Hematopoietic multipotent progenitor cell treated with erythropoietin and hydrocortisone succinate and interleukin-3 and kit ligand, for 4 days (in vitro differentiated cells): Measurements from ENCODE around the gene DHCR24.
"Not testable (repeated sequence)": the region's sequence is repeated elsewhere in the genome, so short reads cannot be mapped to it uniquely, and the experiment has no call there.

ENCODE experiments used
- DNase-seq: peaks from one replicate; pipeline ENCODE4 v3.0.0-alpha.2; 2015

The DHCR24 gene, protein sequence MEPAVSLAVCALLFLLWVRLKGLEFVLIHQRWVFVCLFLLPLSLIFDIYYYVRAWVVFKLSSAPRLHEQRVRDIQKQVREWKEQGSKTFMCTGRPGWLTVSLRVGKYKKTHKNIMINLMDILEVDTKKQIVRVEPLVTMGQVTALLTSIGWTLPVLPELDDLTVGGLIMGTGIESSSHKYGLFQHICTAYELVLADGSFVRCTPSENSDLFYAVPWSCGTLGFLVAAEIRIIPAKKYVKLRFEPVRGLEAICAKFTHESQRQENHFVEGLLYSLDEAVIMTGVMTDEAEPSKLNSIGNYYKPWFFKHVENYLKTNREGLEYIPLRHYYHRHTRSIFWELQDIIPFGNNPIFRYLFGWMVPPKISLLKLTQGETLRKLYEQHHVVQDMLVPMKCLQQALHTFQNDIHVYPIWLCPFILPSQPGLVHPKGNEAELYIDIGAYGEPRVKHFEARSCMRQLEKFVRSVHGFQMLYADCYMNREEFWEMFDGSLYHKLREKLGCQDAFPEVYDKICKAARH

DNA sequence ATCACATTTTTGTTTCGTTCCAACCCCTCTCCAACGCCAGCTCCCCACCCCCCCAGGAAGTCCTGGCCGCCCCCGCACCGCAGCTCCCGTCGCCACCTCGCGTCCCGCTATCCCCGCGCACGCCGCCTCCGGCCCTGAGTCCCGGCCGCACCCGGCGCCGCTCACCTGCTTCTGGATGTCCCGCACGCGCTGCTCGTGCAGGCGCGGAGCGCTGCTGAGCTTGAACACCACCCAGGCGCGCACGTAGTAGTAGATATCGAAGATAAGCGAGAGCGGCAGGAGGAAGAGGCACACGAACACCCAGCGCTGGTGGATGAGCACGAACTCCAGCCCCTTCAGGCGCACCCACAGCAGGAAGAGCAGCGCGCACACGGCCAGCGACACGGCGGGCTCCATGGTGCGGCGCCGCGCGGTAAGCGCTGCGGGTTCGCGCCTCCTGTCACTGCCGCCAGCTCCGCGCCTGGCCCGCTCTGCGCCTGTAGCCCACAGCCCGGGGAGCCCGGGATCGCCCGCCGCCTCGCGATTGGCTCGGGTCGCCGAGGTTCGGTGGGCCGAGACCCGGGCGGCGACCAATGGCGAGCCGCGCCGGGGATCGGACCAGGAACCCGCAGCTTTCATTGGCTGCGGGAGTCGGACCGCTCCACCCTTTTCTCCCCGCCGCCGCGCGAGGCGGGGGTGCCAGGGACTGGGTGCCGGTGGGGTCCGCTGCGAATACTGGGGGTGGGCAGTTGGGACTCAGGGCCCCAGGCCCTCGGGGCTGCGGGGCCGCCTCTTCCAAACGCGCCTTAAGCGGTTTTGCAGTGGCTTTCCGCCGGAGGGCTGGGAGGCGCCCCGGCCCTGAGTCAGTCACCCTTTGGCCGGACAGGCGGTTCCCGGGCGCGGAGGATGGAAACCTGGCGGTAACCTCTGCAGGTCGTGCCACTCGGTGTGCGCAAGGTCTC is at the start of gene DHCR24:
Gene DHCR24 (minus strand): TSS at position 472 of the 941 bp plus-strand sequence. CDS start 76 bp downstream, at position 396.
- DNase-seq, result peak; percentile 95

DNA sequence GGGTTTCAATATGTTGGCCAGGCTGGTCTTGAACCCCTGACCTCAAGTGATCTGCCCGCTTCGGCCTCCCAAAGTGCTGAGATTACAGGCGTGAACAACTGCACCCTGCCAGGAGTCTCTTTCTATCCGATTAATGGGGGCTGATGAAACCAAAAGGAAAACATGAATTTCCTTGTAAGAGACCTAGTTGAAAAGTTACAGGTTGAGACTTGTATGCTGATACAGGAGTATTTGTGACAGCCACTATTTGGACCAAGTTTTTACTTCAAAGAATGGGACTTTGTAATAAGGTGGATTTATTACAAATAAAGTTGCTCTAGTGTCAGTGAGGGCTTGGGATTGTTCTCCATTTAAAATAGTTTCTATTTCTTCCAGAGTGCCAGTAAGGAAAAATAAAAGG is 49.8 kb upstream of the DHCR24 start:
- DNase-seq, result no peak

DNA sequence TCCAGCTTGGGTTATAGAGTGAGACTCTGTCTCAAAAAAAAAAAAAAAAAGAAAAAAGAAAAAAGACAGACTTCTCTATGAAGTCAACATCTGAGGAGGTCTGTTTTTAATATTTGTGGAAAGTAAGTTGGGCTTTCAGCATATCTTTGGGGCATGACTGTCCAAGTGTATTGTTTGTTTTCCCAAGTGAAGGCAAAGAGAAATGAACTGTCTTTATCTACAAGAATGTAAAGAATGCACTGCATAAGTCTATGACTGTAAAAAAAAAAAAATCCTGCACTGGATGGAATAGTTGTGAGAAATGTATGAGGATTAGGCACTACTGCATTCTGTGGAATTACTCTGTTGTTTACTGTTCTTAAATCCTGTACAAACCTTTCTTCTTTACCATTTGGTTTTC is 47.9 kb upstream of the DHCR24 start:
- DNase-seq, result no peak

DNA sequence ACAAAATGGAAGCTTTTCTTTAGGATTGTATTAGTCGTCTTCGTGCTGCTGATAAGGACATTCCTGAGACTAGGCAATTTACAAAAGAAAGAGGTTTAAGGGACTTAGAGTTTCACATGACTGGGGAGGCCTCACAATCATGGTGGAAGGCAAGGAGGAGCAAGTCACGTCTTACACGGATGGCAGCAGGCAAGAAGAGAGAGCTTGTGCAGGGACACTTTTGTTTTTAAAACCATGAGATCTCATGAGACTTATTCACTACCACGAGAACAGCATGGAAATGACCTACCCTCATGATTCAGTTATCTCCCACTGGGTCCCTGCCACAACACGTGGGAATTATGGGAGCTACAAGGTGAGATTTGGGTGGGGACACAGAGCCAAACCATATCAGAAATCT is 47.1 kb upstream of the DHCR24 start:
- DNase-seq, result not testable (repeated sequence)

DNA sequence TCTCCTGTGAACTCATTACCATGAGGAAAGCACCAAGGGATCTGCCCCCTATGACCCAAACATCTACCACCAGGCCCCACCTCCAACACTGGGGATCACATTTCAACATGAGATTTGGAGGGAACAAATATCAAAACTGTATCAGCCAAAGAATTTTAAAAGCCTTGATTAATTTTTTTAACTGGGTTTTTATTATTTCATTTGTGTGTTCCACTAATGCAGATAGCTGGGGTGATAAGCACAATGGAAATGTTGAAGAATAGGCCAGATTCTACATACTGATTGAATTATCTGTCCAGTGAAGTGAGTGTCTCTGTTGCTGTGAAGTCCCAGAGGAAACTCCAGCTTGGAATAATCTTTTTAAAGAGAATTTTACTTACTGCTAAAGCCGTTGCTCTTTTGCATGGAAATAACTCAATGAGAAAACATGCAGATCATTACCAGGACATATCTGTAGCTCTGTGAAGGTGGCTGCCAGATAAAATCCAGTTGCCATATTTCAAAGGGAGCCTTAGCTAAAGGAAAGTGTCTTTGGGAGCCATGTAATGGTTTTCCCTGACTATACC is 44.4 kb upstream of the DHCR24 start:
- DNase-seq, result no peak

DNA sequence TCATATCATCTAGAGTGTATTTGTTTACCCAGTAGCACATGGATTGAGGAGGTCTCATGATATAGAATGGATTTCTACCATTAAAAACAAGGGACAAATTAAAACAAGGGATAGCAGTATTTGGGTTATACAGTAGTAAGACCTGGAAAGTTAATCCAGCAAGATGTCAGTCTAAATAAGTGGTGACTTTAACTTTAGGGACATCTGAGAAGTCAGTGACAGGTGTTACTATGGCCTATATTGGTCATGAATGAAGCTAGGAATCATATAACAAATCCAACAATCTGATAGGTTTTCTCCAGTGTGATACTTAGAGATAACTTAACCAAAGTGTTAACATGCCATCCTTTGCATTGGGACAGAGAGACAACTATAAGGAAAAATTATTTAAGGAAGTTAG is 42.7 kb upstream of the DHCR24 start:
- DNase-seq, result no peak

DNA sequence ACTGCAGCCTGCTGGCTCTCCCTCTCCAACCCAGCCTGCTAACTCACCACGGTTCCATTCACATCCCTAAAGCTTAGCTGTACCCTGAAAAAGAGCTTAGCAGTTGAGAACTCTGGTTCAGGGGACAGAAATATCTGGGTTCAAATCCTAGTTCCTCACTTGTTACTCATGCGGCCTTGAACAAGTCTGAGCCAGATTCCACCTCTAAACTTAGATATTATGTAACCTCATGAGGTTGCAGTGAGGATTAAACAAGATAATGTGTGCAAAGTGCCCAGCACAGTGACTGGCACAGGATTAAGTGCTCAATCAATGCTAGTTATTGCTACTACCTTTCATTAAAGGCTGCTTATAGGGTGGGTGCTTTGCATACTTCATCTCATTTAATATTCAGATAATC is 41.3 kb upstream of the DHCR24 start:
- no peak for DNase-seq

DNA sequence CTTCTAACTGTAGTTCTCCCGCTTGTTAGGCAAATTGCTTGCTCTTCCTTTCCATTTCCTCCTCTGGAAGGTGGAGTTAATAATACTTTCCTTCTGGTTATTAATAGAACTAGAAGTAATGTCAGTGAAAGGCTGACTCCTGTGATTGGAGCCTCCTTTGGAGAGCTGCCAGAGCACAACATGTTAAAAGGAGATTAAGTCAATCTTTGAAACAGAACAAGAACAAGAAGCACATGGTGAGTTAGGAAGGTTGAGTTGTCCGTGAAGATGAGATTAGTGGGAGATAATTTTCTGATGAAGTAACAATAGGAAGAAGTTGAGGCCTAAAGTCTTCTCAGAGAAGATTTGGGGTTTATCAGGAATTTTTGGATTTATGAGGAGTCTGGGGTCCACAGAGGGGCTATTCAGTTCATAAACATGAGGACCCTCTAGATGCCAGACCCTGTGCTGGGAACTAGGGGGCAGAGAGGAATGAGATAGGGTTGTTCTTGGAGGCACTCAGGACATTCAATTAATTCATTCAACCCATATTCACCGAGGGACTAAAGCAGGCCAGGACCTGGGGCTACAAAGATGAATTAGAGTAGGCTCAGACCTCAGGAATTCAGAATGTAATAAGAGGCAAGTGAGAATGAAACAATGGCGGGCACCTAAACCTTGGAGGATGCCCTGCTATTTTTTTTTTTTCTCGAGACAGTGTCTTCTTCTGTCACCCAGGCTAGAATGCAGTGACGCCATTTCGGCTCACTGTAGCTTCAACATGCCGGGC is 40.7 kb upstream of the DHCR24 start:
- peak; percentile 85 for DNase-seq

DNA sequence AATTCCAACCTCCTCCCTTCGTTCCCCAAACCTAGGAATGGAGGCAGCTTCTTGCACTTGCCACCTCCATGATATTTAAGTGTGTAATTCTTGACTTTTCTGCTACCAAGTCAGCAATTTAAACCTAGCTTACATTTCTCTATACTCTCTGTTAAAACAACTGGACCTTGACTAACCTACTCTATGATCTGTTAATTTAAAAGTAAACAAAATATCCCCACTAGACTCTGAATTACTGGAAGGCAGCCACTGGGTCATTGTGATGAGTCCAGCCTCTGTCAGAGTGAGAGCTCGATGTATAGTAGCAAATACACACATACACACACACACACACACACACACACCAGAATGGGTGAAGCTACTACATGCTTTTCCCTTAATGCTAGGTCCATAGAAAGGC is 40.0 kb upstream of the DHCR24 start:
- DNase-seq, result no peak

DNA sequence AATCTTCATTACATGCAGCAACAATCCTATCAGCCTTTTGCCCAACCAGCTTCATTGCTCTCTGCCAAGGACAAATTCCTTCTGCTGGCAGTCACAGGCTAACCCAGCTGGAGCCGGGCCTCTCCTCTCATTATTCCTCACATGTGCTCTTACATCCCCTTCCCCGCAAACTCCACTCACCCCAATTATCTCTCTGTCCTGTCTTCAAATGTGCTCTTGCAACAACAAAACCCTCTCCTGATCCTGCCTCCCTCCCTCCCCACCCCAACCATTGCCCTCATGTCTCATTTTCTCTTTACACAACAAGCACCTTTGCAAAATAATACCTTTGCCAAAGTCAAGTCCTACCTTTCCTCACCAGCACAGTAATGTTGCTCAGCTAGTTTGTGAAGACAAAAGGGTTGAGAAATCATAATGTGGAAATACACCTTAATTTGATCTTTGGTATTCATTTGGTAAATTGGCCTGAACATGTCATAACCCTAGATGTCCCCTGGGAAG is 36.0 kb upstream of the DHCR24 start:
- no peak for DNase-seq

DNA sequence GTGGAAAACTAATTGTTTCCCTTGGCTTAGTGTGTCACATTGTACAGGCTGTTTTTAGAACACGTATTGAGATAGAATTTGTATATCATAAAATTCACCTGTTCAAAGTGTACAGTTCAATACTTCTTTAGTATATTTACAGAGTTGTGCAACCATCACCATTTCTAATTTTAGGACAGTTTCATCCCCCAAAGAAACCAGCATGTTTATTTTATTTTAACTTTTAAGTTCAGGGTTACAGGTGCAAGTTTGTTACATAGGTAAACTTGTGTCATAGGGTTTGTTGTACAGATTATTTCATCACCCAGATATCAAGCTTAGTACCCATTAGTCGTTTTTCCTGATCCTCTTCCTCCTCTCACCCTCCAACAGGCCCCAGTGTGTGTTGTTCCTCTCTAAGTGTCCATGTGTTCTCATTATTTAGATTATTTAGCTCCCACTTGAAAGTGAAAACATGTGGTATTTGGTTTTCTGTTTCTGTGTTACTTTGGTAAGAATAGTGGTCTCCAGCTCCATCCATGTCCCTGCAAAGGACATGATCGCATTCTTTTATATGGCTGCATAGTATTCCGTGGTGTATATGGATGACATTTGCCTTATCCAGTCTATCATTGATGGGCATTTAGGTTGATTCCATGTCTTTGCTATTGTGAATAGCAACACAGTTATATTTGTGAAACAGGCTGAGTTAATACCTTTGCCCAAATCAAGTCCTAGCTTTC is 35.2 kb upstream of the DHCR24 start:
- no peak for DNase-seq

DNA sequence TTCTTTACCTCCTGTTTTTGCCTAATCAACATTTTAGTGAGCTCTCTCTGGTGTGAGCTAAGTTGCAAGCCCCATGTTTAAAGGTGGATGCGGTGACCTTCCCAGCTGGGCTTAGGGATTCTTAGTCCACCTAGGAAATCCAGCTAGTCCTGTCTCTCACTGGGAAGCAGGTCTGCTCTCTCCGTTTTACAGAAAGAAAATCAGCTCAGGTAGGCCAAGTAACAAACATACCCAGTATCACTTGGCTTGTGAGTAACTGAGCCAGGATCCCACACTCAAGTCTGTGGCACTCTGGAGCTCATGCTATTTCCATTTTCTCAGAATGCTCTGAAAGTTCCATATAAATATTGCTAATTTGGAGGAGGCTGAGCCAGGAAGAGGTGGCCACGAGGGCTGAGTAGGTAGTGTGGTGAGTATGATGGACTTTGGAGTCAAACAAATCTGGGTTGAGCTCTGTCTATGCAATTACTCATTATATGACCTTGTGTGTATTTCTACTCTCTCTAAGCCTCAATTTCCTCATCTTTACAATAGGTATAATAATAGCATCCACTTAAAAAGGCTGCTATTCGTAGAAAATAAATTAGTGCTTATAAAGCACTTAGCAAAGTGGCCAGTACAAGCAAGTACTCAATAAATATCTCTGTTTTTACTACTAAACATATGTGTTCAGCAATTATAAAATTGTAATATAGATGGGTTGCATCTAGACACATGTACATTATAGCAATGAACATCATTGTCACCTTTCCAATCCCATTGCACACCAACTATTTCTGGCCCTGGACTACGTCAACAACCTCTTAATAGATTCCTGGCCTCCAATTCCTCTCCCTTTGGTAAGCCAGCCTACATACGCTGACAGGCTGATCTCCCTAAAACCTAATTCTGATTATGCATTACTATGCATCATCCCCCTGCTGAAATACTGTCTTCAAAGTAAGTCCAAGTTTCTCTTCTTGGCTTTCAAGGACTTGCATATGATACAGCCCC is 32.7 kb upstream of the DHCR24 start:
- DNase-seq, result no peak

DNA sequence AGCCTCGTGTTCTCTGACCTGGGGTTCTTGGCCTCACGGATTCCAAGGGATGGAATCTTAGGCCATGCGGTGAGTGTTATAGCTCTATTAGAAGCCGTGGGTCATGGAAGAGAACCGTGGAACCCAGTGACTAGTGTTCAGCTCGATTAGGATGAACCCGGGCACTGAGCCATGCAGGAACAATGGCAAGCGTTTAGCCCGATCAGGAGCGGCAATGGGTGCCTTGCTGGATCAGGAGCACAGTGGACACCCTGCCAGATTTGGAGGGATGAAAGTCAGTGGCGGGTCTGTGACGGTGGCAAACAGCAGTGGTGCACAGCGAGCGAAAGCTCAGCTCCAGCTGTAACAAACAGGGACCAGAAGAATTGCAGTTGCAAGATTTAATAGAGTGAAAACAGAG is 24.1 kb upstream of the DHCR24 start:
- DNase-seq, result not testable (repeated sequence)

DNA sequence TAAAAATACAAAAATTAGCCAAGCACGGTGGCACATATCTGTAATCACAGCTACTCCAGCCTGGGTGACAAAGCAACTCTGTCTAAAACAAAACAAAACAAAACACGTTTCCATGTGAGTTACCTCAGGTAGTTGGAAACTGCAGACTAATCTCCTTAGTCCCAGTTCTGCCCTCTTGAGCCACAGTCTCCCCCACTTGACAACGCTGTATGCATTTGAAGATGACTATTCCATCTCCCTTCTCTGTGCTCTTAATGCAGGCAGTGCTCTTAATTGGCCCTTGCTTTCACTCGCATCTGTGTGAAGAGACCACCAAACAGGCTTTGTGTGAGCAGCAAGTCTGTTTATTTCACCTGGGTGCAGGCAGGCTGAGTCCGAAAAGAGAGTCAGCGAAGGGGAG is 19.6 kb upstream of the DHCR24 start:
- no peak for DNase-seq

DNA sequence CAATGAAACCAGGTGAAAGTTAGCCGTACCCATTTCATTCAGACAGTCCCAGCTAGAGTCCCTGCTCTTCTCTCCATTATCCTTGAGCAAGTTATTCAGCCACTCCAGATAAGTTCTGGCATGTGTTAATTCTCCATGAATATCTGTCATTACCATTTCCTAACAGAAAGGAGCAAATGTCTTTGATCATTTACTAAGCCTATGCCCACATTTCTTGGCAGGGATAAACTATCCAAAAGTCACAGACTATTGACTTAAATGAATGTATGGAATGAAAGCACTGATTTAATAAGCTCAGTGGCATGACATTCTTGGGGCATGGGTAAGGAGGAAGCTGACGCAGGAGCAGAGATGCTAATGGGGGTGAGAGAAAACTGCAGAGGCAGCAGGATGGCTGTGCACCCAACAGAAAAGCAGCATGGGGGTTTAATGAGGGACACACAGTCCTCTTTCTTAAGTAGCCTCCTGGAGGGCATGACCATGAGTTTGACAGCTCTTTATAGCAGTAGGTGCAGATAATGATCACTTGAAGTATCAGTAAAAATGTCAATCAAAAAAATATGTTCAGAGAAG is 17.6 kb upstream of the DHCR24 start:
- DNase-seq, result no peak

DNA sequence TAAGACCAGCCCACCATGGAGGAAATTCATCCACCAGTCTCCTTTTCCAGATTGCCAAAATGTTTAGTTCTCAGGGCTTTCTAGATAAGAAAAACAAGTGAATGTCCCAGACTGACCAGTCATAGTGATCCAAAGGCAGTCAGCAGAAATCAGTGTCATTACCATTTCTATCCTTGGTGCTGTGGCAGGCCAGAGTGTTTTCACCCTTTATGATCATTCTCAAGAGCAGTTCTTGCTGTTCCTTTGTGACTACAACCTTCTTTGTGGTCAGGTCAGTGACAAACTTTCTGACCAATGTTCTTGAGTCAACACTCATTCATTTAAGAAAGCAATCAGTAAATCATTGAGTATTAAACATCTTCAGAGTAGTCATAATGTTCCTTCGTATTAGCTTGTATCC is 7.3 kb upstream of the DHCR24 start:
- no peak for DNase-seq

DNA sequence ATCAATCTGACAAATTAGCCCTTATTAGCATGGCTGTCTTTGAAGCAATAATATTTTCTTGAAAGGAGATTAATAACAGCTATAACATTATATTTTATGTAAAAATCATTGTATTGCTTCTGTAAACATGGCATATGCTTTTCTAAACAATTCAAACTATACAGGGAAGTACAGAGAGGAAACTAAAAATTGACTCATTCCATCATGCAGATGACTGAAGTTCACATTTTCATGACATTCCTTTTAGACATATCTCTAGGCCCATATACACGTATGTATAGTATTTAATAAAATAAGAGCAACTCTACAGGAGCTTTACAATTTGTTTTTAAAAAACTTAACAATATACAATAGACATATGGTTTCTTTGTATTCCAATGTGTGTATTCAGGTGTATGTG is 5.6 kb upstream of the DHCR24 start:
- no peak for DNase-seq

DNA sequence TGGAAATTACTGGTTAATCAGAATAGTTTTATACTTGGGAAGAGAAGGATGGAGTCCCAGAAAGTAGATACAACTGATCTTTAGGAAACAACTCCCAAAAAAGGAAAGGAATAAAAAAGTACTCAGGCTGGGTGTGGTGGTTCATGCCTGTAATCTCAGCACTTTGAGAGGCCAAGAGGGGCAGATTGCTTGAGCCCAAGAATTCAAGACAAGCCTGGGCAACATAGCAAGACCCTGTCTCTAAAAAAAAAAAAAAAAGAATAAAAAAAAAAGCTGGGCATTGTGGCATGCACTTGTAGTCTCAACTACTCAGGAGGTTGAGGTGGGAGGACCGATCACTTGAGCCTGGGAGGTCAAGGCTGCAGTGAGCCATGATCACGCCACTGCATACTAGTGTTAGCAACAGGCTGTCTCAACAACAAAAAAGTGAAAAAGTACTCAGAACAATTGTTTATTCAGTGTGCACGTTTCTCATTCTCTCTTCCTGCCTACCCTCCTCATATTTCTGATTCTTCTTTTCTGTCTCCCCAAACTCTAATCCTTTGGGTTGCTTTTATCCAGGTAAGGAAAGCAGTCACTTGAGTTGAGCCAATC is 2.2 kb upstream of the DHCR24 start:
- no peak for DNase-seq

DNA sequence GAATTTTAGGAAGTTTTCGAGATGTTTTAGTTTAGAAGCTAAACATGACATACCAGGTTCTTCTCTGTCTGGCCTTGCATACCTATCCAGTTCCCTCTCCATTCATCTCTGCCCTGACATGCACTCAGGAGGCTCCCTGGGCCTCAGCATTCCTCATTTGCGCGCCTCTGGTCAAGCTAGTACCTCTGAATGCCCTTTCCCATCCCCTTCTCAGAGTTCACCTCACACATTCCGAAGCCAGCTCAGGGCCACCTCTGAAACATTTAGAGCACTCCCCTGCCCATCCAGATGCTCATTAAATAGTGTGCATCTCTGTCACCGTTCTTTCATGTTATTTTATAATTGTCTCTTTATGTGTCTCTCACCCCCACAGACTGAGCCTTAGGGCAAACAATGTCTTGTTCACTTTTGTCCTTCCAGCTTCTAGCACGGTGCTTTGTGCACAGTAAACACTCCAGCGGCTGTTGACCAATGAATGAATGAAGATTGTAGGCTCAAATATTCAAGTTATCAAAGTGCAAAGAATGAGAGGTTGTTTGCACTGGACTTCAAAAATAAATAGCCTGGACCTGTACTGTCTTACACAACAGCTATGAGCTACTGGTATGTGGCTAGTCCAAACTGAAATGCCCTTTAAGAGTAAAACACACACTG is 1.2 kb upstream of the DHCR24 start:
- no peak for DNase-seq
